ENCODE data around the gene IFIT2.

IFIT2 gene

DNA sequence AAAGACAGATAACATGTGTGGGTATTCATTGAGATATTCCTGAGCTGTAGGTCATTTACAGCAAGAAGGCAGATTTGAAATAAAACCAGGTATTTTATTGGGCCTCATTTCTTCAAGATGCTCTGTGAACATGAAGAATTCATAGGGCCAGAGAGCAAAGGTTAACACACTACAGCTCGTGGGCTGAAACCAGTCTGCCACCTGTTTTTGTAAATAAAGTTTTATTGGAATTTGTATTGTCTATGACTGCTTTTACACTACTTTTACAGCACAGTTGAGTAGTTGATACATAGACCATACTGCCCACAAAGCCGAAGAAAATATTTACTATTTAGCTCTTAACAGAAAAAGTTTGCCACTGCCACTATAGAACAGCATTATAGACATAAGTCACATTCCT lies 28.2 kb upstream of the IFIT2 start:
- Histone ChIP-seq H3K9me2 (ENCODE audit: low read depth, low read length) (no peaks in the 10 kb centered on the region), H3K27ac (ENCODE audit: low read depth, low read length, poor library complexity, severe bottlenecking) (no peak overlapping the region), H3K9ac (ENCODE audit: low read length) (no peak overlapping the region), H3K4me2 (ENCODE audit: low read length) (no peak overlapping the region), H3K79me2 (ENCODE audit: insufficient read depth, low read length) (no peaks in the 10 kb centered on the region), H3K27me3 (ENCODE audit: insufficient read depth, low read length) (no peaks in the 10 kb centered on the region), H3K9me3 (ENCODE audit: low read length) (no peaks in the 10 kb centered on the region), H4K20me1 (ENCODE audit: insufficient read depth, low read length) (no peaks in the 10 kb centered on the region), H3K4me3 (ENCODE audit: low read depth, low read length, poor library complexity, severe bottlenecking) (no peak overlapping the region), H2AFZ (ENCODE audit: low read length) (no peak overlapping the region), H3F3A (ENCODE audit: insufficient read depth, low read length) (no peaks in the 10 kb centered on the region), H3K4me1 (ENCODE audit: insufficient read depth, low read length, severe bottlenecking) (no peaks in the 10 kb centered on the region), H3K36me3 (ENCODE audit: insufficient read depth, low read length) (no peaks in the 10 kb centered on the region)
- no peak for TF ChIP-seq EZH2 (IDR thresholded peaks at IDR 0.05; ENCODE audit: borderline replicate concordance, low read length)
- TF ChIP-seq, protein P1, sequence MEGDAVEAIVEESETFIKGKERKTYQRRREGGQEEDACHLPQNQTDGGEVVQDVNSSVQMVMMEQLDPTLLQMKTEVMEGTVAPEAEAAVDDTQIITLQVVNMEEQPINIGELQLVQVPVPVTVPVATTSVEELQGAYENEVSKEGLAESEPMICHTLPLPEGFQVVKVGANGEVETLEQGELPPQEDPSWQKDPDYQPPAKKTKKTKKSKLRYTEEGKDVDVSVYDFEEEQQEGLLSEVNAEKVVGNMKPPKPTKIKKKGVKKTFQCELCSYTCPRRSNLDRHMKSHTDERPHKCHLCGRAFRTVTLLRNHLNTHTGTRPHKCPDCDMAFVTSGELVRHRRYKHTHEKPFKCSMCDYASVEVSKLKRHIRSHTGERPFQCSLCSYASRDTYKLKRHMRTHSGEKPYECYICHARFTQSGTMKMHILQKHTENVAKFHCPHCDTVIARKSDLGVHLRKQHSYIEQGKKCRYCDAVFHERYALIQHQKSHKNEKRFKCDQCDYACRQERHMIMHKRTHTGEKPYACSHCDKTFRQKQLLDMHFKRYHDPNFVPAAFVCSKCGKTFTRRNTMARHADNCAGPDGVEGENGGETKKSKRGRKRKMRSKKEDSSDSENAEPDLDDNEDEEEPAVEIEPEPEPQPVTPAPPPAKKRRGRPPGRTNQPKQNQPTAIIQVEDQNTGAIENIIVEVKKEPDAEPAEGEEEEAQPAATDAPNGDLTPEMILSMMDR (IDR thresholded peaks at IDR 0.05; ENCODE audit: low read length): no peak

DNA sequence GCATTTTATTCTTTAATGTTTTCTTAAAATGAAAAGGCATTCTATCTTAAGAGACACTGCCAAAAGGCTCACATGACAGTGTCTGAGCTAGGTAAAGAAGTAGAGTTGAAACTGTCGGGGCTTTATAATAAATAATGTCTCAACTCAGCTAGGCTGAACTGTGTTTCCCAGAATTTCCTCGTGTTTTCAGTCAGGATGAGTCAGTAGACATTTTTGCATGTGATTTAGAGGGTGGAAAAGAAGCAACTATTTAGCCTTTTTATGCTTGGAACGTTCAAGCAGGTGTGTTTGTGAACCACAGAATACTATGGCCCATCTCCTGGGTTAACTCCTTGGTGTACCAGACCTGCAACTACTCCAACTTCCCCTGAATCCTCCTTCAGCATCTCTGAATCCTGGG lies 26.9 kb upstream of the IFIT2 start:
- H3K9me3 ChIP-seq (ENCODE audit: low read length): no peaks in the 10 kb centered on the region
- H3K27me3 ChIP-seq (ENCODE audit: insufficient read depth, low read length): no peaks in the 10 kb centered on the region
- H4K20me1 ChIP-seq (ENCODE audit: insufficient read depth, low read length): no peaks in the 10 kb centered on the region
- H2AFZ ChIP-seq (ENCODE audit: low read length): no peak overlapping the region
- no peak for TF ChIP-seq EZH2 (IDR thresholded peaks at IDR 0.05; ENCODE audit: borderline replicate concordance, low read length)
- TF ChIP-seq, protein P1 (IDR thresholded peaks at IDR 0.05; ENCODE audit: low read length): no peak
- no peaks in the 10 kb centered on the region for H3K79me2 ChIP-seq (ENCODE audit: insufficient read depth, low read length)
- no peaks in the 10 kb centered on the region for H3F3A ChIP-seq (ENCODE audit: insufficient read depth, low read length)
- no peak overlapping the region for H3K4me2 ChIP-seq (ENCODE audit: low read length)
- no peaks in the 10 kb centered on the region for H3K36me3 ChIP-seq (ENCODE audit: insufficient read depth, low read length)
- H3K27ac ChIP-seq (ENCODE audit: low read depth, low read length, poor library complexity, severe bottlenecking): no peak overlapping the region
- H3K9ac ChIP-seq (ENCODE audit: low read length): no peak overlapping the region
- H3K9me2 ChIP-seq (ENCODE audit: low read depth, low read length): no peaks in the 10 kb centered on the region
- H3K4me1 ChIP-seq (ENCODE audit: insufficient read depth, low read length, severe bottlenecking): no peaks in the 10 kb centered on the region
- H3K4me3 ChIP-seq (ENCODE audit: low read depth, low read length, poor library complexity, severe bottlenecking): no peak overlapping the region

DNA sequence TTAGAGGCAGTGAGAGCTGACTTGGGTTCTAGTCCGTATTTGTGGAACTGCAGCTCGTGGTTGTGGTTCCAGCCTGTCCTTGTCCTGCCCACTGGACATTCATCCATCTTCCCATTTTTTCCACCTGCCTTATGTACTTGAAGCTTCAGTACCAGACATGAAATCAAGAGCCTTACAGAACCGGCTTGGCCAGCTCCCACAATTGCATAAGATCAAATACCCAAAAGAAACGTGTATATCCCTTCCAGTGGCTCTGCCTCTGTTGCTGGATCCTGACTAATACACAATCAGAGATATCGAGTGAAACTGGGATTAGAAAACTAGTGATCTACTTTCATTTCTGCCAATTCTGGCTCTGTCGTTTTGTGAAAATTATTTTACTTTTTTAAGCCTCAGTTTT lies 26.5 kb upstream of the IFIT2 start:
- TF ChIP-seq, protein P1 (IDR thresholded peaks at IDR 0.05; ENCODE audit: low read length): no peak
- TF ChIP-seq EZH2 (IDR thresholded peaks at IDR 0.05; ENCODE audit: borderline replicate concordance, low read length): no peak
- no peaks in the 10 kb centered on the region for H3K9me2 ChIP-seq (ENCODE audit: low read depth, low read length)
- no peaks in the 10 kb centered on the region for H3K79me2 ChIP-seq (ENCODE audit: insufficient read depth, low read length)
- no peak overlapping the region for H2AFZ ChIP-seq (ENCODE audit: low read length)
- H4K20me1 ChIP-seq (ENCODE audit: insufficient read depth, low read length): no peaks in the 10 kb centered on the region
- H3F3A ChIP-seq (ENCODE audit: insufficient read depth, low read length): no peaks in the 10 kb centered on the region
- no peak overlapping the region for H3K4me3 ChIP-seq (ENCODE audit: low read depth, low read length, poor library complexity, severe bottlenecking)
- H3K27ac ChIP-seq (ENCODE audit: low read depth, low read length, poor library complexity, severe bottlenecking): no peak overlapping the region
- H3K4me2 ChIP-seq (ENCODE audit: low read length): no peak overlapping the region
- H3K27me3 ChIP-seq (ENCODE audit: insufficient read depth, low read length): no peaks in the 10 kb centered on the region
- H3K4me1 ChIP-seq (ENCODE audit: insufficient read depth, low read length, severe bottlenecking): no peaks in the 10 kb centered on the region
- no peak overlapping the region for H3K9ac ChIP-seq (ENCODE audit: low read length)
- no peaks in the 10 kb centered on the region for H3K9me3 ChIP-seq (ENCODE audit: low read length)
- no peaks in the 10 kb centered on the region for H3K36me3 ChIP-seq (ENCODE audit: insufficient read depth, low read length)
